HepG2 (cell line): ENCODE results near the gene CALML6. TPM values are rescaled to one million over a fixed set of nuclear protein-coding genes. Genes with fewer than 3 reads are reported as not detected.
A peak's percentile ranks its signal among the peaks of the same experiment; 100 is the strongest.

Experiments
- CBX5 ChIP-seq: sonication (generic); formaldehyde crosslinking; IDR thresholded peaks from 2 replicates; pipeline ENCODE4 v1.4.0; 2020; ENCODE audit warnings: missing genetic modification reagents, borderline replicate concordance
- EHMT2 ChIP-seq: fragments of 200-600 bp; sonication (generic); IDR thresholded peaks from 2 replicates; pipeline ENCODE4 v1.7.0; 2017; ENCODE audit warnings: antibody characterized with exemption, low read depth, low read length, borderline replicate concordance
- MEF2D ChIP-seq: sonication (generic); formaldehyde crosslinking; IDR thresholded peaks from 2 replicates; pipeline ENCODE4 v1.5.1; 2020; ENCODE audit warnings: mild to moderate bottlenecking, missing genetic modification reagents
- SMAD1 ChIP-seq: sonication (generic); formaldehyde crosslinking; IDR thresholded peaks from 2 replicates; pipeline ENCODE4 v1.4.0; 2020; ENCODE audit warnings: missing genetic modification reagents, low read depth, mild to moderate bottlenecking, borderline replicate concordance
- SMARCE1 ChIP-seq: fragments of 450-650 bp; IDR thresholded peaks from 2 replicates; pipeline ENCODE4 v1.6.1; 2017; ENCODE audit warnings: borderline replicate concordance
- TBP ChIP-seq: sonication (generic); formaldehyde crosslinking; IDR thresholded peaks from 2 replicates; pipeline ENCODE4 v1.5.0; 2020; ENCODE audit warnings: missing genetic modification reagents
- XBP1 ChIP-seq: sonication (generic); formaldehyde crosslinking; IDR thresholded peaks from 2 replicates; pipeline ENCODE4 v1.5.0; 2020; ENCODE audit warnings: missing genetic modification reagents
- XRCC5 ChIP-seq: fragments of 200-400 bp; formaldehyde crosslinking; optimal IDR thresholded peaks from 2 replicates; pipeline ENCODE3; 2017; ENCODE audit warnings: mild to moderate bottlenecking, low read length
- ZFP1 ChIP-seq: IDR thresholded peaks from 2 replicates; pipeline ENCODE4 v1.6.1; 2016
- ZMAT5 ChIP-seq: sonication (generic); formaldehyde crosslinking; IDR thresholded peaks from 2 replicates; pipeline ENCODE4 v1.5.0; 2020; ENCODE audit warnings: mild to moderate bottlenecking, low read depth, missing genetic modification reagents, borderline replicate concordance
- ZNF768 ChIP-seq: sonication (generic); formaldehyde crosslinking; IDR thresholded peaks from 2 replicates; pipeline ENCODE4 v1.4.0; 2020; ENCODE audit warnings: missing genetic modification reagents
- ZZZ3 ChIP-seq: sonication (generic); formaldehyde crosslinking; IDR thresholded peaks from 2 replicates; pipeline ENCODE4 v1.4.0; 2020; ENCODE audit warnings: missing genetic modification reagents, mild to moderate bottlenecking, borderline replicate concordance
- polyA plus RNA-seq, 8 experiments: library from polyadenylated mRNA; depleted of rRNA in 3 of 8; stranded (reverse) in 7 of 8; unstranded in 1 of 8; fragments of >200 nt; fragmentation: Illumina TruSeq in 4 of 8; extraction: Trizol in 4 of 8; gene quantifications; 2 replicates each; pipeline versions ENCODE4 v1.2.1 to v1.2.3, GENCODE V29; 2011 to 2016; ENCODE audit warnings: low read depth in 4 of 8, missing spikeins in 1 of 8, mixed read lengths in 1 of 8; ENCODE audit not compliant: insufficient read depth in 1 of 8
- total RNA-seq, 5 experiments: library from RNA; depleted of rRNA; stranded (reverse); fragments of >200 nt; fragmentation: Illumina TruSeq; extraction: Trizol; gene quantifications; 2 replicates each; pipeline ENCODE4 v1.2.3, GENCODE V29; 2016; ENCODE audit warnings: low read depth in 1 of 5
- TF ChIP-seq, protein P1 (sequence below): IDR thresholded peaks from 2 replicates; pipeline ENCODE4 v1.6.1; 2016; ENCODE audit warnings: low read depth, borderline replicate concordance
- TF ChIP-seq, protein P2 (sequence below): sonication (generic); formaldehyde crosslinking; IDR thresholded peaks from 2 replicates; pipeline ENCODE4 v1.9.0; 2022; ENCODE audit warnings: low read depth, missing genetic modification reagents
- TF ChIP-seq, protein P3 (sequence below), 2 experiments: sonication (generic) in 1 of 2; formaldehyde crosslinking in 1 of 2; IDR thresholded peaks; 2 replicates each; pipeline versions ENCODE4 v1.4.0 to v1.6.1; 2018 to 2020; ENCODE audit warnings: missing genetic modification reagents in 2 of 2, borderline replicate concordance in 1 of 2, low read depth in 1 of 2, mild to moderate bottlenecking in 1 of 2, missing biosample characterization in 1 of 2
- TF ChIP-seq, protein P4 (sequence below): sonication (generic); formaldehyde crosslinking; conservative IDR thresholded peaks from 2 replicates; pipeline ENCODE4 v1.4.0; 2020; ENCODE audit warnings: missing genetic modification reagents
- TF ChIP-seq, protein P5 (sequence below): sonication (generic); formaldehyde crosslinking; IDR thresholded peaks from 2 replicates; pipeline ENCODE4 v1.4.0; 2020; ENCODE audit warnings: missing genetic modification reagents

CALML6 gene
- total and polyA plus RNA-seq, 2 of the 13 experiments (the other 11 are each of a cell fraction or from before 2014, with no cell fraction given), result 0.11 to 0.12 TPM

DNA sequence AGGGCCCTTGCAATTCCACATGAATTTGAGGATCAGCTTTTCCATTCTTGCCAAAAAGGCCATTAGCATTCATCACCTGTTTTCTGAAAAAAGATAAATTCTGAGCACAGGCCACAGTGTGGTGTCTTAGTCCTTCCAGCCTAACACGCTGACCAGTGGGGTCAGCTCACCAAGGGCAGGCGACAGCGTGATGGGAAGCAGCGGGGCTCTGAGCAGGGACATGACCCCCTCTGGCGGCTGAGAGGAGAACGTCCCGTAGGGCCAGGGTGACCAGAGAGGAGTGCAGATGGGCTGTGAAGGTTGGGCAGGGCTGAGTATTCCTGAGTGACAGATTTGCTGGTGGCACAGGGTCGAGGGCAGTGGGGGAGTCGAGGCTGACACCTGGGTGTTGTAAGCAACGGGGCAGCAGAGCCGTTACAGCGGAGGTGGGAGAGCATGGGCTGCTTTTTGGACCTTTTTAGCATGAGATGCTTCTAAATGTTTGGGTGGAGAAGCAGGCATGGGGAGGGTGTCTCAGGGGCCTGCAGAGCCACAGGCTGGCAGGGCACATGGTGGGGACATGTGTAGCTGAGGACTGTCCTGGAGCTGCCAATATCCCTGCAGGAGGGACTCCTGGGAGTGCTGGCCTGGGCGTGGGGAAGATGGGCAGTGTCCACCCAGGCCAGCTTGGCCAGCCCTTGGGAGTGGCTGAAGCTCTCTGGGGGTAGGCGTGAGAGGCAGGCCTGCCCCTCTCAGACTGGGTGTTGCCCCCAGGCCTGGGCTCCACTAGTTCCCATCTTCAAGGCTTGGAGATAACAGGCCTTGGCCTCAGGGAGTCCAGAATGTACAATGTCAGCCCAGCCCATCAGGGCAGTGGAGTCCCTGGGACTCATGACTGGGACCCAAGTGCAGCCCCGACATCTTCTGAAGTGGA, 8.6 kb upstream of the CALML6 start (continued):
- TF ChIP-seq, protein P1, sequence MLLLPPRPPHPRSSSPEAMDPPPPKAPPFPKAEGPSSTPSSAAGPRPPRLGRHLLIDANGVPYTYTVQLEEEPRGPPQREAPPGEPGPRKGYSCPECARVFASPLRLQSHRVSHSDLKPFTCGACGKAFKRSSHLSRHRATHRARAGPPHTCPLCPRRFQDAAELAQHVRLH (CRISPR knock-in tag), result peak; percentile 67; the same call in 1 of the 2 replicates
- TF ChIP-seq ZFP1 (CRISPR knock-in tag) (0 out of 2 replicates have a peak, but pooled peaks have one; percentile 36), TBP (CRISPR knock-in tag) (no peak), XRCC5 (peak; percentile 97), CBX5 (CRISPR knock-in tag) (peak; percentile 61; the same call in 1 of the 2 replicates), EHMT2 (no peak), SMAD1 (CRISPR knock-in tag) (0 out of 2 replicates have a peak, but pooled peaks have one; percentile 50), MEF2D (CRISPR knock-in tag) (peak; percentile 43; the same call in 1 of the 2 replicates), ZMAT5 (CRISPR knock-in tag) (no peak), ZNF768 (CRISPR knock-in tag) (peak; percentile 66), XBP1 (CRISPR knock-in tag) (no peak), ZZZ3 (CRISPR knock-in tag) (no peak), SMARCE1 (no peak)
- TF ChIP-seq, protein P2, sequence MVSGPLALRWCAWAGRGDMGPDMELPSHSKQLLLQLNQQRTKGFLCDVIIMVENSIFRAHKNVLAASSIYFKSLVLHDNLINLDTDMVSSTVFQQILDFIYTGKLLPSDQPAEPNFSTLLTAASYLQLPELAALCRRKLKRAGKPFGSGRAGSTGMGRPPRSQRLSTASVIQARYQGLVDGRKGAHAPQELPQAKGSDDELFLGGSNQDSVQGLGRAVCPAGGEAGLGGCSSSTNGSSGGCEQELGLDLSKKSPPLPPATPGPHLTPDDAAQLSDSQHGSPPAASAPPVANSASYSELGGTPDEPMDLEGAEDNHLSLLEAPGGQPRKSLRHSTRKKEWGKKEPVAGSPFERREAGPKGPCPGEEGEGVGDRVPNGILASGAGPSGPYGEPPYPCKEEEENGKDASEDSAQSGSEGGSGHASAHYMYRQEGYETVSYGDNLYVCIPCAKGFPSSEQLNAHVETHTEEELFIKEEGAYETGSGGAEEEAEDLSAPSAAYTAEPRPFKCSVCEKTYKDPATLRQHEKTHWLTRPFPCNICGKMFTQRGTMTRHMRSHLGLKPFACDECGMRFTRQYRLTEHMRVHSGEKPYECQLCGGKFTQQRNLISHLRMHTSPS (CRISPR knock-in tag), result 0 out of 2 replicates have a peak, but pooled peaks have one; percentile 30
- TF ChIP-seq, protein P3, sequence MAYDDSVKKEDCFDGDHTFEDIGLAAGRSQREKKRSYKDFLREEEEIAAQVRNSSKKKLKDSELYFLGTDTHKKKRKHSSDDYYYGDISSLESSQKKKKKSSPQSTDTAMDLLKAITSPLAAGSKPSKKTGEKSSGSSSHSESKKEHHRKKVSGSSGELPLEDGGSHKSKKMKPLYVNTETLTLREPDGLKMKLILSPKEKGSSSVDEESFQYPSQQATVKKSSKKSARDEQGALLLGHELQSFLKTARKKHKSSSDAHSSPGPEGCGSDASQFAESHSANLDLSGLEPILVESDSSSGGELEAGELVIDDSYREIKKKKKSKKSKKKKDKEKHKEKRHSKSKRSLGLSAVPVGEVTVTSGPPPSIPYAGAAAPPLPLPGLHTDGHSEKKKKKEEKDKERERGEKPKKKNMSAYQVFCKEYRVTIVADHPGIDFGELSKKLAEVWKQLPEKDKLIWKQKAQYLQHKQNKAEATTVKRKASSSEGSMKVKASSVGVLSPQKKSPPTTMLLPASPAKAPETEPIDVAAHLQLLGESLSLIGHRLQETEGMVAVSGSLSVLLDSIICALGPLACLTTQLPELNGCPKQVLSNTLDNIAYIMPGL (CRISPR knock-in tag; IDR thresholded peaks at IDR 0.05; ENCODE audit: borderline replicate concordance in 1 of 2, low read depth in 1 of 2), result peak; percentile 88 to 90
- TF ChIP-seq, protein P4, sequence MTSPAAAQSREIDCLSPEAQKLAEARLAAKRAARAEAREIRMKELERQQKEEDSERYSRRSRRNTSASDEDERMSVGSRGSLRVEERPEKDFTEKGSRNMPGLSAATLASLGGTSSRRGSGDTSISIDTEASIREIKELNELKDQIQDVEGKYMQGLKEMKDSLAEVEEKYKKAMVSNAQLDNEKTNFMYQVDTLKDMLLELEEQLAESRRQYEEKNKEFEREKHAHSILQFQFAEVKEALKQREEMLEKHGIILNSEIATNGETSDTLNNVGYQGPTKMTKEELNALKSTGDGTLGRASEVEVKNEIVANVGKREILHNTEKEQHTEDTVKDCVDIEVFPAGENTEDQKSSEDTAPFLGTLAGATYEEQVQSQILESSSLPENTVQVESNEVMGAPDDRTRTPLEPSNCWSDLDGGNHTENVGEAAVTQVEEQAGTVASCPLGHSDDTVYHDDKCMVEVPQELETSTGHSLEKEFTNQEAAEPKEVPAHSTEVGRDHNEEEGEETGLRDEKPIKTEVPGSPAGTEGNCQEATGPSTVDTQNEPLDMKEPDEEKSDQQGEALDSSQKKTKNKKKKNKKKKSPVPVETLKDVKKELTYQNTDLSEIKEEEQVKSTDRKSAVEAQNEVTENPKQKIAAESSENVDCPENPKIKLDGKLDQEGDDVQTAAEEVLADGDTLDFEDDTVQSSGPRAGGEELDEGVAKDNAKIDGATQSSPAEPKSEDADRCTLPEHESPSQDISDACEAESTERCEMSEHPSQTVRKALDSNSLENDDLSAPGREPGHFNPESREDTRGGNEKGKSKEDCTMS (CRISPR knock-in tag), result no peak
- TF ChIP-seq, protein P5, sequence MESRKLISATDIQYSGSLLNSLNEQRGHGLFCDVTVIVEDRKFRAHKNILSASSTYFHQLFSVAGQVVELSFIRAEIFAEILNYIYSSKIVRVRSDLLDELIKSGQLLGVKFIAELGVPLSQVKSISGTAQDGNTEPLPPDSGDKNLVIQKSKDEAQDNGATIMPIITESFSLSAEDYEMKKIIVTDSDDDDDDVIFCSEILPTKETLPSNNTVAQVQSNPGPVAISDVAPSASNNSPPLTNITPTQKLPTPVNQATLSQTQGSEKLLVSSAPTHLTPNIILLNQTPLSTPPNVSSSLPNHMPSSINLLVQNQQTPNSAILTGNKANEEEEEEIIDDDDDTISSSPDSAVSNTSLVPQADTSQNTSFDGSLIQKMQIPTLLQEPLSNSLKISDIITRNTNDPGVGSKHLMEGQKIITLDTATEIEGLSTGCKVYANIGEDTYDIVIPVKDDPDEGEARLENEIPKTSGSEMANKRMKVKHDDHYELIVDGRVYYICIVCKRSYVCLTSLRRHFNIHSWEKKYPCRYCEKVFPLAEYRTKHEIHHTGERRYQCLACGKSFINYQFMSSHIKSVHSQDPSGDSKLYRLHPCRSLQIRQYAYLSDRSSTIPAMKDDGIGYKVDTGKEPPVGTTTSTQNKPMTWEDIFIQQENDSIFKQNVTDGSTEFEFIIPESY (CRISPR knock-in tag), result peak; percentile 62; the same call in 1 of the 2 replicates
